H54 (cell line): Measurements from ENCODE around the gene NEDD4L.

ENCODE experiments used
- DNase-seq: peaks from one replicate; pipeline ENCODE4 v3.0.0; 2011; ENCODE audit warnings: low spot score, mixed read lengths; ENCODE audit not compliant: insufficient read length
- FAIRE-seq: peaks from 3 replicates; lab custom pipeline; 2011; peaks lifted over from hg19 to GRCh38; lab: Jason Lieb, UNC
- POLR2A ChIP-seq: IDR thresholded peaks from 2 replicates; pipeline ENCODE4 v1.6.1; 2011; ENCODE audit warnings: low read depth, mild to moderate bottlenecking, low read length

NEDD4L gene

DNA sequence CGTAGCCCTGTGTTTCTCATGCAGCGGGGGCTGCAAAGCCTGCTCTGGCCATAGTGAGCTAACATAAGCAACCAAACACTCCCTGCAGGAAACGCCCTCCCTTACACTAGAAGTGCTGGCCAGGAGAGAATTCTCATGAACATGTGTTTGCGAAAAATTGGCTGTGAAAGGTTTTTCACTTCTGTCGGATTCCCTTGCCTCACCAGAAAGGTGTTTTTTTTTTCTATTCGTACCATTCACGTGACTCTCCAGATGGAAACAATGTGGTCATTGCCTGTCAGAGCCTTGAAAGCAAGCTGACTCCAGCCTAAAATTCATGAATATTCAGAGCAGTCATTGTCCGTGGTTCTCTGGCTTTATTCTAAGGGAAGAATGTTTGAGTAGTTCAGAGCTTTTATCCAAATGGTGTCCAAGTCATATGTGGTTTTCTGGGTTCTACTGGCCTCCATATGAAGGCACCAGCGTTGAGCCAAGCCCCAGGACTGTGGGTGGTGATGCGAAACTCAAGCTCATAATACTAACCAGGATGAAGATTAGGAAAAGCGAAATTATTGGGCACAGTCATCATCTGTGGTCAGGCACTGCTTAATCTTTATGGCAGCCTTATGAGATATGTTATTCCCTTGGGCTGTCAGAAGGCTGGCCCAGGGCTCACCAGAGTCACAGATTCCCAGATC lies 348.4 kb downstream of the NEDD4L start:
- no peak for TF ChIP-seq POLR2A
- FAIRE-seq (no peak), DNase-seq (no peak)

DNA sequence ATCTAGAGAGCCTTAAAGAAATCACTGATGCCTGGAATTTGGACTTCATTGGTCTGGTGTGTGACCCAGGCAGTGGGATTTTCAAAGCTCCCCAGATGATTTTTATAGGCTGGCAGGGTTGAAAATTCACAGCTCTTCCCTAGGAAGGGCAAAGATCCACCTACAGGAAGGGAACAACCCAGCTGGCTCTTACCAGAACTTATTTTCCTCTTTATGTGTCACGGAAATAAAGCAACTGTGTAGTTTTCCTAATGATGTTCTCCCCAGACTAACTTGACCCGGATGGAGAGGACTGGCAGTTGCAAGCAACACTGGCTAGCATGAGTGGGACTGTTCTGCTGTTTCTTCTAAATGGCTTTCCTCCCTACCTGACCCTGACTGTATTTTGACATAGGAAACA lies 349.3 kb downstream of the NEDD4L start:
- TF ChIP-seq POLR2A, result no peak
- DNase-seq, result no peak
- no peak for FAIRE-seq

DNA sequence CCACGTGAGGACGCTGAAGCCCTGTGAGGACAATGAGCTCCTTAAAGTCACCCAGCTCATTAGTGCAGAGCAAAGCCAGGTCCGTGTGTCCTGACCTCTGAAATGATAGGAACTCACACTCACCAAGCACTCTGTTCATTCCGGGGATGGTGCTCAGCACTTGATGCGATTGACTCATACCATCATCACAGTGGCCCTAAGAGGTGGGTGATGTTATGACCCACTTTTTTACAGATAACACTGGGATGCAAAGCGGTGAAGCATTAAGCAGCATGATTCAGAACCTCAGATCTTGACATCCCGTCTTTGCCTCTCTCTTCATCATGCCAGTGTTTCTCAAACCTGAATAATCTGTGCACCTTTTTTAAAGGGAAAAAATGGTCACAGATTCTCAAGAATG lies 350.0 kb downstream of the NEDD4L start:
- DNase-seq (peak; percentile 24), FAIRE-seq (no peak)
- TF ChIP-seq POLR2A, result no peak

DNA sequence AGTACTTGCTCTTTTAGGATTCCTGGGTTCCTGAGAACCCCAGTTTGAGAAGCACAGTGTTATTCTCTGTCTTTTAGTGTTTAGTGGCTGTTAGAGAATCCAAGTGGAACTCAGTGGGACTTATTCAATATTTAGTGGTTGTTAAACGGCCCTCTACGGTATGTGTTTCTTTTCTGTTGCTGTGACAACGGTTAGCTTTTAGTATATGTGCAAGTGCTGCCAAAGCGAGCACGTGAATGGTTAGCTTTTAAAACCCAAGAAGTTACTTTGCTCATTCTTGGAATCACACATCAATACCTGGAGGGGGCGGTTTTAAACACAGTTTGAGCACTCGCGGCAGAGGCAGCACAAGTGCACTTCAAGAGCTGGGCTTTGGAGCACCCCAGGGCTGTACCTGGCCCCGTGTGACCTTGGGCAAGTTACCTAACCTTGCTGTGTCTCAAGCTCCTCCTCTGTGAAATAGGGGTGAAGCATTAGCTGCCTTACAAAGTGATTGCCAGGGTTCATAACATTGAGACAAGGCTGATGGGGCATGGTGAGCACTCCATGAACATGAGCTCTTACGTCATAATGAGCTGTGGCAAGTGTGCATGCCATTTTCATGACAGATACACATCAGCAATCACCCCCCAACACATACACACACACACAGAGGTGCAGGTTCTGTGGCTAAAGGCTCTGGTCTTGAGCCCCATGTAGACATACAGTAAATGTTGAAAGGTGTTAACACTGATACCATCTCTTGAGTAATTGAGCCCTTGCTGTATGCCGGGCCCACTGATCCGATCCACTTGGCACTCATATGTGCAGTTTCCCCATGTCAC lies 350.8 kb downstream of the NEDD4L start:
- no peak for DNase-seq
- TF ChIP-seq POLR2A, result no peak
- no peak for FAIRE-seq

DNA sequence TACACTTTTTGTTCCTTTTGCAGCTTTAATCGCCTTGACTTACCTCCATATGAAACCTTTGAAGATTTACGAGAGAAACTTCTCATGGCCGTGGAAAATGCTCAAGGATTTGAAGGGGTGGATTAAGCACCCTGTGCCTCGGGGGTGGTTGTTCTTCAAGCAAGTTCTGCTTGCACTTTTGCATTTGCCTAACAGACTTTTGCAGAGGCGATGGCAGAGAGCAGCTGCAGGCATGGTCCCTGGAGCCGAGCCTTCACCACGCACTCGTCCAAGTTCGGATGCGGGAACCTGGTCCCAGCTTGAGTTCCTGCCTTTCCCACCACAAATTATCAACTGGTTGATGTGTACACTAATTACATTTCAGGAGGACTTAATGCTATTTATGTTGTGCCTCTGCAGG lies 352.1 kb downstream of the NEDD4L start:
- FAIRE-seq, result no peak
- no peak for TF ChIP-seq POLR2A
- DNase-seq, result no peak

DNA sequence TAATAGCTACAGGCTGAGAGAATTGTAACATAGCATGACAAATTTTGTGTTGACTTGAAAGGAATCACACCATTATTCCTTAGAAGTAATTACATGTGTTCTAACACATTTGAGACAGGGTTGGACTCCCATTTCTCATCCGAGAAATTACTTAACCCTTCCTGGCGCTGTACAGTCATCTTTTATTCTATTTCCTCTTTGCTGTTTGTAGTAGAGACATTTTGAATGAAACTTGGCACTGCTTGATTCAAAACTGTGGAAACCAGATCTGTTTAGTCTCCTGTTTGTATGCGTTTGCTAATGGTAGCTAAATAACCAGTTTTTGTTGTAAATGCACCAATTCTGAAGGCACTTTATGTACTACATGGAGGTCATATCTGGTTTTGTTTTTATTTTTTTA lies 352.9 kb downstream of the NEDD4L start:
- no peak for FAIRE-seq
- DNase-seq, result no peak
- TF ChIP-seq POLR2A, result no peak

DNA sequence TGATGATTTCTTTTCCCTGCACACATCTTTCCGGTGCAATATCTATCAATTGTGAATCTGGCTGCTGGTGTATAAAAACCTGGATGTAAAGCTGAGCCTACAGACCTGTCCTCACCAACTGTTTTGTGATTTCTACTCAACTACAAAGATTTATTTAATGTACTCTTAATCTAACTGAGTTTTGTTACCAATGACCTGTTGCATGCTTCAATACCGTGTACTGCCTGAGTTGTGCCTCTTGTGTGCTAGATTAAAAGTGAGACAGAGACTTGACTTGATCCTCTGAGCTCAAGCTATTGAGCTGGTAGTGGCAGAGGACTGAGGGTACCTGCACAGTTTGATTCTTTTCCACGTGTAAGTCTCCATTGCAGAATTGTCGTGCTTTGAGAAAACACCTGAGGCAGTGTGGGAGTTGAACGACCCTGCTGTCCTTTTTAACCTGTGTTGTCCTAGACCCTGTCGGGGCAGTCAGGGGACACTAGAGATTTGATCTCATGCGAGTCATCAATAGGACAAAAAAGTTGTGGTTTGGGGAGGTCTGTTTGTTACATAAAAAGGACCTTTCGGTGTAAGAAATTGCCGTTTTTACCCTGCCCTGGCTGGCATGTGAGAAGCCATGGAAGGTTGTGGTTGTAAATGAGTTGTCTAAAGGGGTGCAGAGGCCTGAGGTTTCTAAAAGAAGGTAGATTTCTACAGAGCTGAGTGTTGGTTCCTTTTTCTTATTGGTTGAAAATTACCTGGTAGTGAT lies 353.5 kb downstream of the NEDD4L start:
- FAIRE-seq (no peak), DNase-seq (no peak)
- TF ChIP-seq POLR2A, result no peak

DNA sequence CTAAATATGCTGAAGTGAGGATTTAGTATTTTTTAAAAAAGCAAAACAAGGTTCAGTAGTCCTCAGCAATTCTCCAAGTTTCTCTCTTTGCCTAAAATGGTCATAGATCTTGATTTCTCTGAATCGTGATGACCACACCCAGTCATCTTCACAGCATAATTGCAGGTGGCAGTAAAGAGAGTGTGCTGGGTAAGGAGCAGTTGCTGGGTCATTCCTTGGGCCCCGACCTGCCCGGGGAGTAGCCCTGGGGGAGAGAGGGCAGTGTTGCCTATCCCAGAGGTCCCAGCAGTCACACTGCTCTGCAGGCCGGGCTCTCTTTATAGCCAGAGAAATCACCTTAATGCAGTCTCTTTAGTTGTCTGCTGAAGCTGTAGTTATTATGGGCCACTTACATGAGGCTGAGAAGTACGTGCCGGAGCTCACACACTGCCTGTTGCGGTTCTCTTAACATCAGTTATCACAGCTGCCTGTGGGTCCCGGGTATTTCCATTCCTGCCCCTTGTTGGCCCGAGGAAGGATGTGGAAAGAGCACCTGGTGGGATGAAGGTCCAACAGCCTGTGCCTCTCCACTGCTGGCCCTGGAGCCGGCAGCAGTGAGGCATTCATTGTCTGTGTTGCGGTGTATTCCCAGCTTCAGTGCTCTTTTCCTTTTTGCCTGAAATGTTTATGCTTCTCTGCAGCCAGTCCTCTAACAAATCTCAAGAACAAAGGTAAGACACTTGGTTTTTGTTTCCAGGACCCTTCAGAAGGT lies 354.8 kb downstream of the NEDD4L start:
- no peak for TF ChIP-seq POLR2A
- FAIRE-seq (no peak), DNase-seq (no peak)

DNA sequence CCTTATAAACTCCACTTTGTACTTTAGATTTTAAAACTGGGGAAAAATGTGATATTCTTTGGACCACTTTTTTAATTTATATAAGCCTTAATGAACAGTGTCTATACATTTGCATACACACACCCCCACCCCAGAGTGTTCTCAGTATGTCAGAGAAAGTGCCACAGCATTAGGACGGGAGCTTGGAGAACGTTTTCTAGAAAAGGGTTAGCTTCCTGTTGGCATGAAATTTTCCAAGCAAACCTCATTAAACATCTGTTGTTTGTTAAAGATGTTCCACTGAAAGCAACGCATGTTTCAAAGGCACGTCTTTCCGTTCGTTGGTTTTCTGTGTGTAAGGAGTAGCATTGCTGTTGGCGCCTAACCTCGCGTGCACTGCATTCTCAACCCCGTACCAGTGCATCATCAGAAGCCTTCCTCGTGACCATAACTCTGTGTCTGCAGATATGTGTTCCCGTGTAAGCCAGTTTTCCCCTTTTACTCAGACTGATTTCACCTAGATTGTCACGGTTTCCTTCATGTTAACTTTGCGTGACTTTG lies 356.4 kb downstream of the NEDD4L start:
- no peak for DNase-seq
- FAIRE-seq, result no peak

DNA sequence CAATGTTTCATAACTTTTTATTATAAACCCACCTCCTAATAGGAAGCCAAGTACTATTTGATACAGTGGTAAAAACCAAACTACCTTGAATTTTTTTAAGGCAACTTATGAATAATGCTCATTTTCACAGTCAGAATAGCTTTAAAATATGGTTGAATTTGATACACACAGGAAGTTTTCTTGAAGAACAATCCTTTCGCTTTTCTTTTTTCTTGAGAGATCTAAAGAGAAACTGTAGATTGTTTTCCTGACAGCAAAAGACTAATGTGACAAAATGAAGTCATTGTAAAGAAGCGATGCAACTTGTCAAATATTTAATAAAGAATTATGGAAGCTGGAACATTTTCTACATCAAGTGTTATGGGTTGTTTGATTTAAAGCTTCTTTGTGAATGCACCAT lies 357.2 kb downstream of the NEDD4L start:
- no peak for TF ChIP-seq POLR2A
- FAIRE-seq (no peak), DNase-seq (no peak)

More for the DNA sequence above, 356.4 kb downstream of the NEDD4L start:
- no peak for TF ChIP-seq POLR2A

DNA sequence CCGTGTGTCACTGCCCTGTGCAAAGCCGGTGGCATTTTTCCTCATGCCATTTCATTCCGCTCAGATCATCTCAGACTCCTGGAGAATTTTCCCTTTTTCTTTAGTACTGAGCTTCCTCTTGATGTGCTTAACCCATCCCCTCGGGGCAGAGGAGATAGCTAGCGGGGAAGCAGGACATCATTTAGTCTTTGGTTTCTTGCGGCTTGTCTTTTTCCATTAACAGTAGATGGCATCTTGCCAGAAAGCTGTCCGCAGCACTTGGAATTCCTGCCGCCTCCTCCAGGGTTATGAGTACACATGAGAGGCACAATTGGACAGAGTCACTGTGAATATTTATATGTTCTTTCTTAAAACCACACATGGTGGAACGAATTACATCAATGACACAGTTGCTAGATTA lies 358.2 kb downstream of the NEDD4L start:
- no peak for DNase-seq
- no peak for TF ChIP-seq POLR2A
- FAIRE-seq, result no peak

DNA sequence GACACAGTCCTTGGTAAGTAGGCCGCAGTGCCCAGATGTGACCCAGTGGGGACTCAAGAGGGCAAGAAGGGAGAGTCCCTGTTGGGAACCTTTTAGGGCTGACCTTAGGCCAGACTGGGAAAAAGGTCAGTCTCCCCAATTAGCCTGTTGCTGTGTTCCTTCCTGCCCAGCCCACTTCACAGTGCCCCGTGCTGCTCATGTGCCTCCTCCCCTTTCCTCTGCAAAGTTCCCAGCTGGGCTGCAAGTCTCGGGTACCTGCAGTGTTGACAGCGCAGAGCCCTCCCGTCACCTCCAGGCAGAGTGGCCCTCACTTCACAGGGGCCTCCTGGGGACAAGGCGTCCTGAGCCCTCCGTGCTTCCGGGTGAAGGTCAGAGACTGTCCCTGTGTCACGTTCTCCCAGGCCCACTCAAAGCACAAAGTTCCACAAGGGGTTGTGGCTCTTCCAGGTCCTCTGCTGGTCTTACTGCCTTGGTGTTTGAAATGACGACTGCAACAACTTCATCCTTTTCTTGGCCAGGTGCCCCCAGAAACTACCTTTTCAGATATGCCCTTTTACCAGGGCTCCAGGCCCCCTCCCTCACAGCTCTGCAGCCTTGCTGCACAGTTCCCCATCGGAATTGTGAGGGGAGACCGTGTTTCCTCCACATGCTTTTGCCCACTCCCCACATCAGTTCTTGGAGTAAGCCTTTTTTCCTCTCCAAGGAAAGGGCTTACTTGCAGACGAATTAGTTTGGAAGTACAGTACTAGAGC lies 359.1 kb downstream of the NEDD4L start:
- no peak for DNase-seq
- TF ChIP-seq POLR2A, result no peak
- FAIRE-seq, result no peak
